ENCODE data around the gene WASF2.
A peak's percentile ranks its signal among the peaks of the same experiment; 100 is the strongest.

Gene WASF2

GRCh38 chr1:27405074-27405473, 84.9 kb downstream of the WASF2 start:
- no peak overlapping the region for H3K4ac ChIP-seq (ENCODE audit: low read length)
- H2AK5ac ChIP-seq (ENCODE audit: low read depth, low read length), result peak overlapping the region; percentile 93
- peak overlapping the region; percentile 100 for H3K27ac ChIP-seq (replicated peaks; ENCODE audit: low read length)
- no peak overlapping the region for H3K9ac ChIP-seq (ENCODE audit: low read depth, low read length, poor library complexity)
- no peak overlapping the region for H3K4me2 ChIP-seq (ENCODE audit: insufficient read depth, low read length, poor library complexity, severe bottlenecking)
- no peak overlapping the region for H3K4me3 ChIP-seq (ENCODE audit: low read length in 2 of 2)
- peak overlapping the region; percentile 82 for H3K23ac ChIP-seq (ENCODE audit: low read depth, low read length, poor library complexity)
- H3K27me3 ChIP-seq (ENCODE audit: control insufficient read depth in 3 of 3, insufficient read depth in 3 of 3, low read depth in 1 of 3, low read length in 3 of 3), result no peaks in the 10 kb centered on the region
- H3K4me1 ChIP-seq (ENCODE audit: control insufficient read depth in 2 of 2, insufficient read depth in 1 of 2, low read depth in 1 of 2, low read length in 2 of 2), result peaks cover 21 to 45% of the 10 kb centered on the region in 2 donors
- H2BK12ac ChIP-seq (ENCODE audit: low read length), result peak overlapping the region; percentile 66
- H2AFZ ChIP-seq (ENCODE audit: low read length), result no peak overlapping the region
- peaks cover 9 to 43% of the 10 kb centered on the region in 2 donors for H3K36me3 ChIP-seq (replicated peaks in 1 of 2; ENCODE audit: control insufficient read depth in 2 of 2, insufficient read depth in 2 of 2, low read length in 2 of 2)
- H3K9me3 ChIP-seq (replicated peaks in 1 of 2; ENCODE audit: control insufficient read depth in 2 of 2, insufficient read depth in 1 of 2, low read depth in 1 of 2, low read length in 2 of 2), result no peaks in the 10 kb centered on the region
- no peak overlapping the region for H4K8ac ChIP-seq (ENCODE audit: low read depth, low read length)
- H4K91ac ChIP-seq (ENCODE audit: low read depth, low read length, poor library complexity), result peak overlapping the region; percentile 60
- H3K18ac ChIP-seq (ENCODE audit: low read length), result peak overlapping the region; percentile 89
- peak overlapping the region; percentile 67 for H3K14ac ChIP-seq (ENCODE audit: low read length)
- no peak for DNase-seq (ENCODE audit: low spot score)
- no CpG with 5 or more reads among the region's 13 CpGs for WGBS, 2 donors (ENCODE audit: extremely low coverage in 2 of 2, insufficient read length in 2 of 2, insufficient replicate concordance in 1 of 2)
- H2BK5ac ChIP-seq (ENCODE audit: low read length), result peak overlapping the region; percentile 87
- no peaks in the 10 kb centered on the region for H3K79me1 ChIP-seq (ENCODE audit: low read depth, low read length)
- H2BK120ac ChIP-seq (ENCODE audit: low read depth, low read length), result peak overlapping the region; percentile 69
- H2BK15ac ChIP-seq (ENCODE audit: low read length), result peak overlapping the region; percentile 70

- no peak overlapping the region for H3K23ac ChIP-seq (ENCODE audit: low read depth, low read length, poor library complexity)
- no peak overlapping the region for H3K4me3 ChIP-seq (ENCODE audit: low read length in 2 of 2)
- H3K79me1 ChIP-seq (ENCODE audit: low read depth, low read length), result no peaks in the 10 kb centered on the region
- H2AK5ac ChIP-seq (ENCODE audit: low read depth, low read length), result peak overlapping the region; percentile 93
- no peak overlapping the region for H2BK120ac ChIP-seq (ENCODE audit: low read depth, low read length)
- no peak overlapping the region for H4K8ac ChIP-seq (ENCODE audit: low read depth, low read length)
- peak overlapping the region; percentile 2 for H4K91ac ChIP-seq (ENCODE audit: low read depth, low read length, poor library complexity)
- H2BK12ac ChIP-seq (ENCODE audit: low read length), result no peak overlapping the region
- peak overlapping the region; percentile 81 for H3K18ac ChIP-seq (ENCODE audit: low read length)
- no peak for DNase-seq (ENCODE audit: low spot score)
- H3K4ac ChIP-seq (ENCODE audit: low read length), result no peak overlapping the region
- H3K9ac ChIP-seq (ENCODE audit: low read depth, low read length, poor library complexity), result no peak overlapping the region
- H3K36me3 ChIP-seq (replicated peaks in 1 of 2; ENCODE audit: control insufficient read depth in 2 of 2, insufficient read depth in 2 of 2, low read length in 2 of 2), result peaks cover 9 to 34% of the 10 kb centered on the region in 2 donors
- H2BK15ac ChIP-seq (ENCODE audit: low read length), result no peak overlapping the region
- H2AFZ ChIP-seq (ENCODE audit: low read length), result no peak overlapping the region
- no peaks in the 10 kb centered on the region for H3K27me3 ChIP-seq (ENCODE audit: control insufficient read depth in 3 of 3, insufficient read depth in 3 of 3, low read depth in 1 of 3, low read length in 3 of 3)
- no peak overlapping the region for H3K14ac ChIP-seq (ENCODE audit: low read length)
- no peaks in the 10 kb centered on the region for H3K9me3 ChIP-seq (replicated peaks in 1 of 2; ENCODE audit: control insufficient read depth in 2 of 2, insufficient read depth in 1 of 2, low read depth in 1 of 2, low read length in 2 of 2)
- peaks cover 26 to 54% of the 10 kb centered on the region in 2 donors for H3K4me1 ChIP-seq (ENCODE audit: control insufficient read depth in 2 of 2, insufficient read depth in 1 of 2, low read depth in 1 of 2, low read length in 2 of 2)
- H2BK5ac ChIP-seq (ENCODE audit: low read length), result no peak overlapping the region
- H3K4me2 ChIP-seq (ENCODE audit: insufficient read depth, low read length, poor library complexity, severe bottlenecking), result no peak overlapping the region
- no peak overlapping the region for H3K27ac ChIP-seq (replicated peaks; ENCODE audit: low read length)
Observed at GRCh38 chr1:27403931-27404330, 86.0 kb downstream of the WASF2 start.

GRCh38 chr1:27403065-27403726, 86.8 kb downstream of the WASF2 start:
- peak overlapping the region; percentile 93 for H2AK5ac ChIP-seq (ENCODE audit: low read depth, low read length)
- no peaks in the 10 kb centered on the region for H3K9me3 ChIP-seq (replicated peaks in 1 of 2; ENCODE audit: control insufficient read depth in 2 of 2, insufficient read depth in 1 of 2, low read depth in 1 of 2, low read length in 2 of 2)
- H2BK12ac ChIP-seq (ENCODE audit: low read length), result no peak overlapping the region
- no peak overlapping the region for H3K14ac ChIP-seq (ENCODE audit: low read length)
- peaks cover 32 to 61% of the 10 kb centered on the region in 2 donors for H3K4me1 ChIP-seq (ENCODE audit: control insufficient read depth in 2 of 2, insufficient read depth in 1 of 2, low read depth in 1 of 2, low read length in 2 of 2)
- H3K4ac ChIP-seq (ENCODE audit: low read length), result no peak overlapping the region
- H4K91ac ChIP-seq (ENCODE audit: low read depth, low read length, poor library complexity), result peak overlapping the region; percentile 2
- no peak overlapping the region for H3K27ac ChIP-seq (replicated peaks; ENCODE audit: low read length)
- no peaks in the 10 kb centered on the region for H3K79me1 ChIP-seq (ENCODE audit: low read depth, low read length)
- no peak overlapping the region for H2BK120ac ChIP-seq (ENCODE audit: low read depth, low read length)
- H2BK5ac ChIP-seq (ENCODE audit: low read length), result no peak overlapping the region
- no peak overlapping the region for H2AFZ ChIP-seq (ENCODE audit: low read length)
- peak overlapping the region; percentile 25 for H3K9ac ChIP-seq (ENCODE audit: low read depth, low read length, poor library complexity)
- H3K4me3 ChIP-seq (ENCODE audit: low read length in 2 of 2), result no peak overlapping the region
- H3K18ac ChIP-seq (ENCODE audit: low read length), result peak overlapping the region; percentile 55
- no peak overlapping the region for H3K4me2 ChIP-seq (ENCODE audit: insufficient read depth, low read length, poor library complexity, severe bottlenecking)
- H2BK15ac ChIP-seq (ENCODE audit: low read length), result peak overlapping the region; percentile 44
- WGBS, 2 donors (ENCODE audit: extremely low coverage in 2 of 2, insufficient read length in 2 of 2, insufficient replicate concordance in 1 of 2), result no CpG with 5 or more reads among the region's 24 CpGs
- H3K23ac ChIP-seq (ENCODE audit: low read depth, low read length, poor library complexity), result no peak overlapping the region
- H3K27me3 ChIP-seq (ENCODE audit: control insufficient read depth in 3 of 3, insufficient read depth in 3 of 3, low read depth in 1 of 3, low read length in 3 of 3), result no peaks in the 10 kb centered on the region
- no peak for DNase-seq (ENCODE audit: low spot score)
- H3K36me3 ChIP-seq (replicated peaks in 1 of 2; ENCODE audit: control insufficient read depth in 2 of 2, insufficient read depth in 2 of 2, low read length in 2 of 2), result peaks cover 7 to 27% of the 10 kb centered on the region in 2 donors
- H4K8ac ChIP-seq (ENCODE audit: low read depth, low read length), result no peak overlapping the region

- H3K9ac ChIP-seq (ENCODE audit: low read depth, low read length, poor library complexity), result peak overlapping the region; percentile 68
- H2BK15ac ChIP-seq (ENCODE audit: low read length), result no peak overlapping the region
- no peak overlapping the region for H2BK5ac ChIP-seq (ENCODE audit: low read length)
- no peak overlapping the region for H3K4me2 ChIP-seq (ENCODE audit: insufficient read depth, low read length, poor library complexity, severe bottlenecking)
- H4K91ac ChIP-seq (ENCODE audit: low read depth, low read length, poor library complexity), result no peak overlapping the region
- peaks cover 34 to 61% of the 10 kb centered on the region in 2 donors for H3K4me1 ChIP-seq (ENCODE audit: control insufficient read depth in 2 of 2, insufficient read depth in 1 of 2, low read depth in 1 of 2, low read length in 2 of 2)
- no peak for DNase-seq (ENCODE audit: low spot score)
- no peaks in the 10 kb centered on the region for H3K9me3 ChIP-seq (replicated peaks in 1 of 2; ENCODE audit: control insufficient read depth in 2 of 2, insufficient read depth in 1 of 2, low read depth in 1 of 2, low read length in 2 of 2)
- H4K8ac ChIP-seq (ENCODE audit: low read depth, low read length), result no peak overlapping the region
- H3K27ac ChIP-seq (replicated peaks; ENCODE audit: low read length), result no peak overlapping the region
- no peak overlapping the region for H2BK12ac ChIP-seq (ENCODE audit: low read length)
- WGBS, 2 donors (ENCODE audit: extremely low coverage in 2 of 2, insufficient read length in 2 of 2, insufficient replicate concordance in 1 of 2), result no CpG with 5 or more reads among the region's 8 CpGs
- H3K79me1 ChIP-seq (ENCODE audit: low read depth, low read length), result no peaks in the 10 kb centered on the region
- H2BK120ac ChIP-seq (ENCODE audit: low read depth, low read length), result no peak overlapping the region
- no peak overlapping the region for H3K4ac ChIP-seq (ENCODE audit: low read length)
- no peak overlapping the region for H3K4me3 ChIP-seq (ENCODE audit: low read length in 2 of 2)
- H3K14ac ChIP-seq (ENCODE audit: low read length), result no peak overlapping the region
- peak overlapping the region; percentile 39 for H2AK5ac ChIP-seq (ENCODE audit: low read depth, low read length)
- H3K18ac ChIP-seq (ENCODE audit: low read length), result peak overlapping the region; percentile 5
- no peak overlapping the region for H2AFZ ChIP-seq (ENCODE audit: low read length)
- no peaks in the 10 kb centered on the region for H3K27me3 ChIP-seq (ENCODE audit: control insufficient read depth in 3 of 3, insufficient read depth in 3 of 3, low read depth in 1 of 3, low read length in 3 of 3)
- H3K36me3 ChIP-seq (replicated peaks in 1 of 2; ENCODE audit: control insufficient read depth in 2 of 2, insufficient read depth in 2 of 2, low read length in 2 of 2), result peaks cover under 1 to 18% of the 10 kb centered on the region in 2 donors
- H3K23ac ChIP-seq (ENCODE audit: low read depth, low read length, poor library complexity), result peak overlapping the region; percentile 16
Observed at GRCh38 chr1:27402349-27402754, 87.6 kb downstream of the WASF2 start.

Data from neuronal stem cell (in vitro differentiated cells).